IMR-90 (cell line): Measurements from ENCODE around the gene ANKRD6. TPM values are rescaled to one million over a fixed set of nuclear protein-coding genes. Genes with fewer than 3 reads are reported as not detected.

Experiments used
- ATAC-seq: fragments of 200-7000 bp; cut with Tn5 transposase; 2 replicates; pipeline ENCODE4 v1.9.1; 2020; ENCODE audit warnings: low read depth, mild to moderate bottlenecking, moderate library complexity
- BruUV-seq: library from RNA; stranded (reverse); fragments of 400-500 nt; replicated peaks from 2 replicates; lab custom pipeline; 2021; lab: Mats Ljungman, UMichigan
- CTCF ChIA-PET: fragments of 300-600 bp; formaldehyde crosslinking; extraction: SDS; loops from one replicate; lab custom pipeline; 2021; ENCODE audit warnings: antibody characterized with exemption; lab: Yijun Ruan, JAX
- POLR2A ChIA-PET: fragments of 300-600 bp; sonication (Branson Sonifier 250); formaldehyde crosslinking; loops from one replicate; lab custom pipeline; 2022; ENCODE audit warnings: antibody characterized with exemption; ENCODE audit not compliant: unreplicated experiment; lab: Charles Lee
- DNase-seq: peaks from one replicate; pipeline ENCODE4 v3.0.0; 2013
- H2AFZ ChIP-seq: replicated peaks from 2 replicates; pipeline ENCODE3; 2013; ENCODE audit warnings: low read length, mild to moderate bottlenecking; ENCODE audit not compliant: poor library complexity
- H2AK5ac ChIP-seq: 2 replicates; pipeline ENCODE4 v1.6.1; 2013; ENCODE audit warnings: low read depth, low read length, inconsistent platforms
- H2AK9ac ChIP-seq: replicated peaks from 2 replicates; pipeline ENCODE3; 2013; ENCODE audit warnings: mild to moderate bottlenecking, low read depth, low read length, moderate library complexity; ENCODE audit not compliant: poor library complexity
- H2BK120ac ChIP-seq: 2 replicates; pipeline ENCODE4 v1.6.1; 2013; ENCODE audit warnings: low read depth, low read length, inconsistent platforms
- H2BK15ac ChIP-seq: 3 replicates; pipeline ENCODE4 v1.6.1; 2013; ENCODE audit warnings: low read depth, low read length, inconsistent platforms
- H2BK20ac ChIP-seq: 2 replicates; pipeline ENCODE4 v1.6.1; 2013; ENCODE audit warnings: low read depth, mild to moderate bottlenecking, inconsistent platforms, low read length, moderate library complexity
- H2BK5ac ChIP-seq: 2 replicates; pipeline ENCODE4 v1.6.1; 2013; ENCODE audit warnings: mild to moderate bottlenecking, low read depth, low read length, inconsistent platforms; ENCODE audit not compliant: poor library complexity, severe bottlenecking
- H3K14ac ChIP-seq: replicated peaks from 2 replicates; pipeline ENCODE4 v1.6.1; 2013; ENCODE audit warnings: low read depth, low read length, inconsistent platforms
- H3K18ac ChIP-seq: 2 replicates; pipeline ENCODE4 v1.6.1; 2013; ENCODE audit warnings: low read depth, low read length, control low read depth
- H3K23ac ChIP-seq: 2 replicates; pipeline ENCODE4 v1.6.1; 2013; ENCODE audit warnings: low read depth, low read length, inconsistent platforms
- H3K27ac ChIP-seq: 2 replicates; pipeline ENCODE4 v1.5.1; 2013; ENCODE audit warnings: mild to moderate bottlenecking, control low read depth, low read length; ENCODE audit not compliant: insufficient read depth
- H3K27me3 ChIP-seq: 2 replicates; pipeline ENCODE4 v1.6.1; 2013; ENCODE audit warnings: low read length; ENCODE audit not compliant: control insufficient read depth, insufficient read depth
- H3K36me3 ChIP-seq: 2 replicates; pipeline ENCODE4 v1.6.1; 2013; ENCODE audit warnings: low read length, mixed read lengths; ENCODE audit not compliant: control insufficient read depth, insufficient read depth
- H3K4ac ChIP-seq: 2 replicates; pipeline ENCODE4 v1.6.1; 2013; ENCODE audit warnings: low read depth, low read length, inconsistent platforms
- H3K4me1 ChIP-seq: 2 replicates; pipeline ENCODE4 v1.6.1; 2013; ENCODE audit warnings: low read length, mixed read lengths; ENCODE audit not compliant: control insufficient read depth, insufficient read depth
- H3K4me2 ChIP-seq: 2 replicates; pipeline ENCODE4 v1.6.1; 2013; ENCODE audit warnings: low read depth, mild to moderate bottlenecking, control low read depth, low read length, moderate library complexity
- H3K4me3 ChIP-seq: 2 replicates; pipeline ENCODE4 v1.5.1; 2013; ENCODE audit warnings: low read depth, mild to moderate bottlenecking, control low read depth, low read length, moderate library complexity; ENCODE audit not compliant: insufficient read depth
- H3K56ac ChIP-seq: 2 replicates; pipeline ENCODE4 v1.6.1; 2013; ENCODE audit warnings: low read length, inconsistent platforms; ENCODE audit not compliant: insufficient read depth; ENCODE audit errors: extremely low read depth
- H3K79me1 ChIP-seq, 2 experiments: 2 replicates each; pipeline ENCODE4 v1.6.1; 2013; ENCODE audit warnings: low read length in 2 of 2, inconsistent platforms in 1 of 2, low read depth in 1 of 2
- H3K9ac ChIP-seq: 2 replicates; pipeline ENCODE4 v1.6.1; 2013; ENCODE audit warnings: low read depth, low read length, control low read depth
- H3K9me1 ChIP-seq: 2 replicates; pipeline ENCODE4 v1.6.1; 2013; ENCODE audit warnings: low read length, inconsistent platforms; ENCODE audit not compliant: insufficient read depth
- H3K9me3 ChIP-seq: 2 replicates; pipeline ENCODE4 v1.6.1; 2013; ENCODE audit warnings: low read length; ENCODE audit not compliant: control insufficient read depth, insufficient read depth
- H4K20me1 ChIP-seq: 2 replicates; pipeline ENCODE4 v1.6.1; 2013; ENCODE audit warnings: low read length, inconsistent platforms; ENCODE audit not compliant: insufficient read depth
- H4K5ac ChIP-seq: 2 replicates; pipeline ENCODE4 v1.6.1; 2013; ENCODE audit warnings: mild to moderate bottlenecking, low read depth, low read length, control low read depth
- H4K8ac ChIP-seq, 2 experiments: 2 replicates each; pipeline ENCODE4 v1.6.1; 2013; ENCODE audit warnings: low read depth in 2 of 2, low read length in 2 of 2, control low read depth in 1 of 2, inconsistent platforms in 1 of 2
- H4K91ac ChIP-seq: 2 replicates; pipeline ENCODE4 v1.6.1; 2013; ENCODE audit warnings: low read depth, low read length, inconsistent platforms; ENCODE audit not compliant: insufficient read depth
- RFX5 ChIP-seq: IDR thresholded peaks from 2 replicates; pipeline ENCODE4 v1.8.0; 2012; ENCODE audit warnings: low read depth, mild to moderate bottlenecking, low read length, moderate library complexity
- WGBS, 2 experiments: methylation state at CpG; one replicate each; pipeline versions ENCODE4 v1.1.5 to v1.1.7; 2013; ENCODE audit warnings: missing lambda C conversion rate in 2 of 2; ENCODE audit not compliant: insufficient read length in 1 of 2; ENCODE audit errors: extremely low coverage in 2 of 2; 5-methylcytosine and 5-hydroxymethylcytosine counted together
- dilution Hi-C: fragments of 300-500 bp; cut with HindIII; formaldehyde crosslinking; loops from one replicate; pipeline ENCODE4 v1.14.3; 2018; ENCODE audit warnings: low sequenced_read_pairs; ENCODE audit not compliant: unreplicated experiment
- in situ Hi-C: fragments of 300-500 bp; cut with MboI; formaldehyde crosslinking; loops from 3 replicates; pipeline ENCODE4 v1.14.3; 2019; ENCODE audit warnings: low sequenced_read_pairs, inconsistent platforms, mixed read lengths
- intact Hi-C: fragments of 100-400 bp; cut with micrococcal nuclease; formaldehyde crosslinking; loops from 2 replicates; pipeline ENCODE4 v1.10.0; 2022
- polyA plus RNA-seq, 3 experiments: library from polyadenylated mRNA; depleted of rRNA; stranded (reverse); fragments of >200 nt; gene quantifications; 2 replicates each; pipeline ENCODE4 v1.2.3, GENCODE V29; 2012; ENCODE audit warnings: low replicate concordance in 1 of 3
- total RNA-seq: library from RNA; depleted of rRNA; stranded (reverse); fragments of >200 nt; gene quantifications from 2 replicates; pipeline ENCODE4 v1.2.3, GENCODE V29; 2012

The ANKRD6 gene
- total and polyA plus RNA-seq, 2 of the 4 experiments (the other 2 are of a cell fraction), result 0.12 to 0.18 TPM

DNA sequence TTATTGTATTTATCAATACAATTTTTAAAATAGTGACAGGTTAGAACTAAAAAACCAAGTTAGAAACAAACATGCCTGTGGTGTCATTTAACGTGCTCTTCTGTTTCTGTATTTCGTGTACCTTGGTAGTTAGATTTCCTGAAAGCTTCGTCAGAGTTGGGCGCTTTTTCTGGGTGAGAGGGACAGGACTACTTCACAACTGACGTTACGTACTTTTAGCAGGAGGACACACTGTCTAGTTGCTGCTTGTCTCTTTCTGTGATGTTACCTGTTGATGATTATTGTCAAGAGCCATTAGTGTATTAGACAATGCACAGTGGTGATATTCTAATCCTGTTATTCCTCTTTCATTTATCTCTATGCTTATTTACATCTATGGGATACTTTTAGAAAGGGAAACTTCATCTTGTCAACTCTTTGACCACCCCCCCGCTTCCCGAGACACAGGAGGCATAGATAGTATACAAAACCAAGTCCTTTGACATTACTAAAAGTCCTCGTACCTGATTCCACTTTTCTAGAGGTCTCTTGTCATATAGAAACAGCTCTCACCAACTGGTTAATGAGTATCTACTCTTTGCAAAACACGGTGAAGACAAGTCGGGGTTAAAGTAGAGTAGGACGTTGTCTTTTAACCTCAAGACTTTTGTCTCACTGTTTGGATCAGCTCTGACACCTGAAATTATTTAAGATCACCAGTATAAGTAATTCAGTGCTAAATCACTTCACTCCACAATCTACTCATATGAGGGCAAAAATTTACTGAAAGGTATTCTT lies 109.3 kb downstream of the ANKRD6 start:
- Histone ChIP-seq H2BK15ac (no peak overlapping the region), H3K36me3 (no peaks in the 10 kb centered on the region), H3K4me2 (no peak overlapping the region), H2BK120ac (no peak overlapping the region), H3K79me1 (no peaks in the 10 kb centered on the region), H3K4me3 (no peak overlapping the region), H3K4ac (no peak overlapping the region), H2AK9ac (no peak overlapping the region), H3K9me3 (no peaks in the 10 kb centered on the region), H3K56ac (no peak overlapping the region), H3K9me1 (no peaks in the 10 kb centered on the region), H3K9ac (no peak overlapping the region), H3K4me1 (no peaks in the 10 kb centered on the region), H2AFZ (no peak overlapping the region), H3K27me3 (no peaks in the 10 kb centered on the region), H2AK5ac (no peak overlapping the region), H3K18ac (no peak overlapping the region), H4K8ac (no peak overlapping the region), H3K23ac (no peak overlapping the region), H4K91ac (no peak overlapping the region), H2BK5ac (no peak overlapping the region), H3K14ac (no peak overlapping the region), H4K20me1 (no peaks in the 10 kb centered on the region), H3K27ac (no peak overlapping the region), H4K5ac (no peak overlapping the region), H2BK20ac (no peak overlapping the region)
- dilution Hi-C loops, result no loop called here
- CTCF ChIA-PET, result no interaction called here
- POLR2A ChIA-PET, result no interaction called here
- no peak for DNase-seq
- no TSS peak for BruUV-seq
- no peak for TF ChIP-seq RFX5
- intact Hi-C loops, result no loop called here
- in situ Hi-C loops, result no loop called here
- ATAC-seq, result no peak
- WGBS, 2 experiments, result 33% methylated on average over 2 of the region's 12 CpGs; no CpG with 5 or more reads in 1 of the 2 experiments
